Measurements from ENCODE around the gene KCNQ1. TPM values are rescaled to one million over a fixed set of nuclear protein-coding genes. Genes with fewer than 3 reads are reported as not detected.

The KCNQ1 gene
- total and polyA plus RNA-seq, 2 experiments from 2014 or later: 0.45 to 0.87 TPM

GRCh38 chr11:2847561-2847960, 402.8 kb downstream of the KCNQ1 start:
- no peak overlapping the region for H3K27ac Mint-ChIP-seq
- Histone ChIP-seq H3F3A (replicated peaks; ENCODE audit: low read depth) (no peaks in the 10 kb centered on the region), H3K4me1 (ENCODE audit: insufficient read depth) (no peaks in the 10 kb centered on the region), H2AFZ (no peak overlapping the region), H4K20me1 (replicated peaks; ENCODE audit: insufficient read depth) (no peaks in the 10 kb centered on the region), H3K36me3 (ENCODE audit: insufficient read depth) (no peaks in the 10 kb centered on the region), H3K79me2 (replicated peaks; ENCODE audit: insufficient read depth) (no peaks in the 10 kb centered on the region), H3K9me2 (ENCODE audit: insufficient read depth) (no peaks in the 10 kb centered on the region), H3K4me3 (no peak overlapping the region), H3K27ac (ENCODE audit: low read depth) (no peak overlapping the region), H3K27me3 (ENCODE audit: insufficient read depth) (no peaks in the 10 kb centered on the region), H3K4me2 (no peak overlapping the region)
- H3K4me3 Mint-ChIP-seq: no peak overlapping the region
- peaks cover 11% of the 10 kb centered on the region for H3K27me3 Mint-ChIP-seq (ENCODE audit: insufficient read depth, low read depth, poor library complexity)
- ATAC-seq (no peak), DNase-seq (ENCODE audit: low spot score) (no peak)
- peaks cover 8% of the 10 kb centered on the region; the same call in 2 of the 3 replicates for H3K4me1 Mint-ChIP-seq
- H3K9me3 Mint-ChIP-seq: no peaks in the 10 kb centered on the region
- H3K36me3 Mint-ChIP-seq (ENCODE audit: low read depth): no peaks in the 10 kb centered on the region
- TF ChIP-seq EZH2 (IDR thresholded peaks at IDR 0.05; ENCODE audit: low read depth, unreplicated experiment): no peak
- TF ChIP-seq JUNB (IDR thresholded peaks at IDR 0.05; ENCODE audit: unreplicated experiment): no peak
- no peak for TF ChIP-seq CREB1 (CRISPR knock-in tag; IDR thresholded peaks at IDR 0.05; ENCODE audit: low read depth)
- TF ChIP-seq, protein P1, sequence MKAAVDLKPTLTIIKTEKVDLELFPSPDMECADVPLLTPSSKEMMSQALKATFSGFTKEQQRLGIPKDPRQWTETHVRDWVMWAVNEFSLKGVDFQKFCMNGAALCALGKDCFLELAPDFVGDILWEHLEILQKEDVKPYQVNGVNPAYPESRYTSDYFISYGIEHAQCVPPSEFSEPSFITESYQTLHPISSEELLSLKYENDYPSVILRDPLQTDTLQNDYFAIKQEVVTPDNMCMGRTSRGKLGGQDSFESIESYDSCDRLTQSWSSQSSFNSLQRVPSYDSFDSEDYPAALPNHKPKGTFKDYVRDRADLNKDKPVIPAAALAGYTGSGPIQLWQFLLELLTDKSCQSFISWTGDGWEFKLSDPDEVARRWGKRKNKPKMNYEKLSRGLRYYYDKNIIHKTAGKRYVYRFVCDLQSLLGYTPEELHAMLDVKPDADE (IDR thresholded peaks at IDR 0.05): no peak
- no peak for TF ChIP-seq POLR2AphosphoS5 (IDR thresholded peaks at IDR 0.05; ENCODE audit: low read depth)
- TF ChIP-seq EZH2phosphoT487 (IDR thresholded peaks at IDR 0.05; ENCODE audit: unreplicated experiment): no peak
- no peak for TF ChIP-seq STAT1 (IDR thresholded peaks at IDR 0.05; ENCODE audit: unreplicated experiment)
- TF ChIP-seq ZNF114 (CRISPR knock-in tag; IDR thresholded peaks at IDR 0.05): no peak
- TF ChIP-seq, protein P2, sequence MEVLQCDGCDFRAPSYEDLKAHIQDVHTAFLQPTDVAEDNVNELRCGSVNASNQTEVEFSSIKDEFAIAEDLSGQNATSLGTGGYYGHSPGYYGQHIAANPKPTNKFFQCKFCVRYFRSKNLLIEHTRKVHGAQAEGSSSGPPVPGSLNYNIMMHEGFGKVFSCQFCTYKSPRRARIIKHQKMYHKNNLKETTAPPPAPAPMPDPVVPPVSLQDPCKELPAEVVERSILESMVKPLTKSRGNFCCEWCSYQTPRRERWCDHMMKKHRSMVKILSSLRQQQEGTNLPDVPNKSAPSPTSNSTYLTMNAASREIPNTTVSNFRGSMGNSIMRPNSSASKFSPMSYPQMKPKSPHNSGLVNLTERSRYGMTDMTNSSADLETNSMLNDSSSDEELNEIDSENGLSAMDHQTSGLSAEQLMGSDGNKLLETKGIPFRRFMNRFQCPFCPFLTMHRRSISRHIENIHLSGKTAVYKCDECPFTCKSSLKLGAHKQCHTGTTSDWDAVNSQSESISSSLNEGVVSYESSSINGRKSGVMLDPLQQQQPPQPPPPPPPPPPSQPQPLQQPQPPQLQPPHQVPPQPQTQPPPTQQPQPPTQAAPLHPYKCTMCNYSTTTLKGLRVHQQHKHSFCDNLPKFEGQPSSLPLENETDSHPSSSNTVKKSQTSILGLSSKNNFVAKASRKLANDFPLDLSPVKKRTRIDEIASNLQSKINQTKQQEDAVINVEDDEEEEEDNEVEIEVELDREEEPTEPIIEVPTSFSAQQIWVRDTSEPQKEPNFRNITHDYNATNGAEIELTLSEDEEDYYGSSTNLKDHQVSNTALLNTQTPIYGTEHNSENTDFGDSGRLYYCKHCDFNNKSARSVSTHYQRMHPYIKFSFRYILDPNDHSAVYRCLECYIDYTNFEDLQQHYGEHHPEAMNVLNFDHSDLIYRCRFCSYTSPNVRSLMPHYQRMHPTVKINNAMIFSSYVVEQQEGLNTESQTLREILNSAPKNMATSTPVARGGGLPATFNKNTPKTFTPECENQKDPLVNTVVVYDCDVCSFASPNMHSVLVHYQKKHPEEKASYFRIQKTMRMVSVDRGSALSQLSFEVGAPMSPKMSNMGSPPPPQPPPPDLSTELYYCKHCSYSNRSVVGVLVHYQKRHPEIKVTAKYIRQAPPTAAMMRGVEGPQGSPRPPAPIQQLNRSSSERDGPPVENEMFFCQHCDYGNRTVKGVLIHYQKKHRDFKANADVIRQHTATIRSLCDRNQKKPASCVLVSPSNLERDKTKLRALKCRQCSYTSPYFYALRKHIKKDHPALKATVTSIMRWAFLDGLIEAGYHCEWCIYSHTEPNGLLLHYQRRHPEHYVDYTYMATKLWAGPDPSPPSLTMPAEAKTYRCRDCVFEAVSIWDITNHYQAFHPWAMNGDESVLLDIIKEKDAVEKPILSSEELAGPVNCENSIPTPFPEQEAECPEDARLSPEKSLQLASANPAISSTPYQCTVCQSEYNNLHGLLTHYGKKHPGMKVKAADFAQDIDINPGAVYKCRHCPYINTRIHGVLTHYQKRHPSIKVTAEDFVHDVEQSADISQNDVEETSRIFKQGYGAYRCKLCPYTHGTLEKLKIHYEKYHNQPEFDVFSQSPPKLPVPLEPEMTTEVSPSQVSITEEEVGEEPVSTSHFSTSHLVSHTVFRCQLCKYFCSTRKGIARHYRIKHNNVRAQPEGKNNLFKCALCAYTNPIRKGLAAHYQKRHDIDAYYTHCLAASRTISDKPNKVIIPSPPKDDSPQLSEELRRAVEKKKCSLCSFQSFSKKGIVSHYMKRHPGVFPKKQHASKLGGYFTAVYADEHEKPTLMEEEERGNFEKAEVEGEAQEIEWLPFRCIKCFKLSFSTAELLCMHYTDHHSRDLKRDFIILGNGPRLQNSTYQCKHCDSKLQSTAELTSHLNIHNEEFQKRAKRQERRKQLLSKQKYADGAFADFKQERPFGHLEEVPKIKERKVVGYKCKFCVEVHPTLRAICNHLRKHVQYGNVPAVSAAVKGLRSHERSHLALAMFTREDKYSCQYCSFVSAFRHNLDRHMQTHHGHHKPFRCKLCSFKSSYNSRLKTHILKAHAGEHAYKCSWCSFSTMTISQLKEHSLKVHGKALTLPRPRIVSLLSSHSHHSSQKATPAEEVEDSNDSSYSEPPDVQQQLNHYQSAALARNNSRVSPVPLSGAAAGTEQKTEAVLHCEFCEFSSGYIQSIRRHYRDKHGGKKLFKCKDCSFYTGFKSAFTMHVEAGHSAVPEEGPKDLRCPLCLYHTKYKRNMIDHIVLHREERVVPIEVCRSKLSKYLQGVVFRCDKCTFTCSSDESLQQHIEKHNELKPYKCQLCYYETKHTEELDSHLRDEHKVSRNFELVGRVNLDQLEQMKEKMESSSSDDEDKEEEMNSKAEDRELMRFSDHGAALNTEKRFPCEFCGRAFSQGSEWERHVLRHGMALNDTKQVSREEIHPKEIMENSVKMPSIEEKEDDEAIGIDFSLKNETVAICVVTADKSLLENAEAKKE (CRISPR knock-in tag; IDR thresholded peaks at IDR 0.05): no peak
- TF ChIP-seq, protein P3, sequence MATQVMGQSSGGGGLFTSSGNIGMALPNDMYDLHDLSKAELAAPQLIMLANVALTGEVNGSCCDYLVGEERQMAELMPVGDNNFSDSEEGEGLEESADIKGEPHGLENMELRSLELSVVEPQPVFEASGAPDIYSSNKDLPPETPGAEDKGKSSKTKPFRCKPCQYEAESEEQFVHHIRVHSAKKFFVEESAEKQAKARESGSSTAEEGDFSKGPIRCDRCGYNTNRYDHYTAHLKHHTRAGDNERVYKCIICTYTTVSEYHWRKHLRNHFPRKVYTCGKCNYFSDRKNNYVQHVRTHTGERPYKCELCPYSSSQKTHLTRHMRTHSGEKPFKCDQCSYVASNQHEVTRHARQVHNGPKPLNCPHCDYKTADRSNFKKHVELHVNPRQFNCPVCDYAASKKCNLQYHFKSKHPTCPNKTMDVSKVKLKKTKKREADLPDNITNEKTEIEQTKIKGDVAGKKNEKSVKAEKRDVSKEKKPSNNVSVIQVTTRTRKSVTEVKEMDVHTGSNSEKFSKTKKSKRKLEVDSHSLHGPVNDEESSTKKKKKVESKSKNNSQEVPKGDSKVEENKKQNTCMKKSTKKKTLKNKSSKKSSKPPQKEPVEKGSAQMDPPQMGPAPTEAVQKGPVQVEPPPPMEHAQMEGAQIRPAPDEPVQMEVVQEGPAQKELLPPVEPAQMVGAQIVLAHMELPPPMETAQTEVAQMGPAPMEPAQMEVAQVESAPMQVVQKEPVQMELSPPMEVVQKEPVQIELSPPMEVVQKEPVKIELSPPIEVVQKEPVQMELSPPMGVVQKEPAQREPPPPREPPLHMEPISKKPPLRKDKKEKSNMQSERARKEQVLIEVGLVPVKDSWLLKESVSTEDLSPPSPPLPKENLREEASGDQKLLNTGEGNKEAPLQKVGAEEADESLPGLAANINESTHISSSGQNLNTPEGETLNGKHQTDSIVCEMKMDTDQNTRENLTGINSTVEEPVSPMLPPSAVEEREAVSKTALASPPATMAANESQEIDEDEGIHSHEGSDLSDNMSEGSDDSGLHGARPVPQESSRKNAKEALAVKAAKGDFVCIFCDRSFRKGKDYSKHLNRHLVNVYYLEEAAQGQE (IDR thresholded peaks at IDR 0.05; ENCODE audit: unreplicated experiment): no peak
- TF ChIP-seq, protein P4, sequence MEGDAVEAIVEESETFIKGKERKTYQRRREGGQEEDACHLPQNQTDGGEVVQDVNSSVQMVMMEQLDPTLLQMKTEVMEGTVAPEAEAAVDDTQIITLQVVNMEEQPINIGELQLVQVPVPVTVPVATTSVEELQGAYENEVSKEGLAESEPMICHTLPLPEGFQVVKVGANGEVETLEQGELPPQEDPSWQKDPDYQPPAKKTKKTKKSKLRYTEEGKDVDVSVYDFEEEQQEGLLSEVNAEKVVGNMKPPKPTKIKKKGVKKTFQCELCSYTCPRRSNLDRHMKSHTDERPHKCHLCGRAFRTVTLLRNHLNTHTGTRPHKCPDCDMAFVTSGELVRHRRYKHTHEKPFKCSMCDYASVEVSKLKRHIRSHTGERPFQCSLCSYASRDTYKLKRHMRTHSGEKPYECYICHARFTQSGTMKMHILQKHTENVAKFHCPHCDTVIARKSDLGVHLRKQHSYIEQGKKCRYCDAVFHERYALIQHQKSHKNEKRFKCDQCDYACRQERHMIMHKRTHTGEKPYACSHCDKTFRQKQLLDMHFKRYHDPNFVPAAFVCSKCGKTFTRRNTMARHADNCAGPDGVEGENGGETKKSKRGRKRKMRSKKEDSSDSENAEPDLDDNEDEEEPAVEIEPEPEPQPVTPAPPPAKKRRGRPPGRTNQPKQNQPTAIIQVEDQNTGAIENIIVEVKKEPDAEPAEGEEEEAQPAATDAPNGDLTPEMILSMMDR (conservative IDR thresholded peaks at IDR 0.05; ENCODE audit: low read depth in 2 of 2): no peak
- TF ChIP-seq ZNF331 (CRISPR knock-in tag; IDR thresholded peaks at IDR 0.05; ENCODE audit: low read depth): no peak
- TF ChIP-seq NANOG (IDR thresholded peaks at IDR 0.05; ENCODE audit: borderline replicate concordance): no peak

All from GM23338 (cell line).